HG03066 (cell line): ENCODE data around the gene SH2D2A.

Experiments used
- ATAC-seq: cut with Tn5 transposase; IDR thresholded peaks from one replicate; pipeline ENCODE4 v1.9.1; 2021; ENCODE audit warnings: low read depth; ENCODE audit not compliant: unreplicated experiment

SH2D2A gene

DNA sequence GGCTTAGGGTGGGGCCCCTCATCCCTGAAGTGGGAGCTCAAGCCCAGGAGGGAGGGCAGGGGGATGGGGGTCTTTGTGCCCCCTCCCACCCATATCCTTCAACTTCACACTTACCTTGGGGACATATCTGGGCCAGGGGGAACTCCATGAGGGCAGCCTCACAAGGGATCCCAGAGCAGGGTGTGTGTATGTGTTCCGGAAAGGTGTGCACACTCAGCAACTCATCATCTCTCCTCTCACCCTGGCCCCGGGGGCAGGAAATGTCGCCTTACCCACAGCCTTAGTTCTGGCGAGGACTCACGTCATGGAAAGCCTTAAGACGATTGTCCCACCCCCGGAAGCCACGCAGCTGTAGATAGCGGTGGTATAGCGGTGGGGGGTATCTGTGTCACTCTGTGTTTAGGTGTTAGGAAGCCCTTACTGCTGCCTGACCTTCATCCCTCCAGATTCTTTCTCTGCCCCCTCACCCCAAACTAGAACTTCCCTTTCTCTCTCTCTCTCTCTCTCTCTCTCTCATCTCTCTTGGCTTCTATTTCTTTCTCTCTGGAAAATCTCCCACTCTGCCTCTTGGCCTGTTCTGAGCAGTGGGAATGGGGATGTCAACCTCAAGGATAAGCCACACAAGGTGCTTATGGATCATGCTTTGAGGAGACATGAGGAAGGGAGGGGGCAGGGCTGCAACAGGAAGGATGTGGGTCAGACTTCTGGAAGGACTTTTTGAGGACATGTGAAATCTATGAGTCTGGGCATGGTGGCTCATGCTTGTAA, at the start of gene SH2D2A:
Gene SH2D2A, minus strand, starts transcription at position 288 of the 768 bp plus-strand sequence. Its CDS starts 140 bp downstream, at position 148.
- peak; percentile 89 for ATAC-seq

DNA sequence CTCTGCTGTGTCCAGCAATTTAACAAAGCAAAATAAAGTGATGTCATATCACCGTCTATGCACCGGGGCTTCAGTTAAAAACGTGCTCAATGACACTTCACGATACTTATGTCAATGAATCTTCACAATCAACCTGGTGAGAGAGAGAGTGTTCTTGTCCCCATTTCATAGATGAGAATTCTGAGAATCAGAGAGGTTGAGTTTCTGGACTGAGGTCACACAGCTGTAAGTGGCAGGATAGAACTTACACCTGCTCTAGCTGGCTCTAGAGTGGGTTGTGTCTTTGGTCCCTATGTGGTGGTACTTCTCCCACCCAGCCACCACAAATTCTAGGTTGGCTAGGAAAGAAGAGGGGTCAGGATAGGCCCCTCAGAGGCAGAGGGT, 49.2 kb upstream of the SH2D2A start:
- no peak for ATAC-seq

DNA sequence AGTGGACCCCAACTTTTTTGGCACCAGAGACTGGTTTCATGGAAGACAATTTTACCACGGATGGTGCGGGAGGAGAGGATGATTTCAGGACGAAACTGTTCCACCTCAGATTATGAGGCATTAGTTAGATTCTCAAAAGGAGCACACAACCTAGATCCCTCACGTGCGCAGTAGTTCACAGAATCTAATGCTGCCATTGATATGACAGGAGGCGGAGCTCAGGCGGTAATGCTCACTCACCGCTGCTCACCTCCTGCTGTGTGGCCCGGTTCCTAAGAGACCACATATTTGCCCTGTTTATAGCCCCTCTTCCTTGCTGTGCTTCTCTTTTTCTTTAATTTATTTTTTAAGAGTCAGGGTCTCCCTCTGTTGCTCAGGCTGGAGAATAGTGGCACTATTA, 48.6 kb upstream of the SH2D2A start:
- no peak for ATAC-seq

DNA sequence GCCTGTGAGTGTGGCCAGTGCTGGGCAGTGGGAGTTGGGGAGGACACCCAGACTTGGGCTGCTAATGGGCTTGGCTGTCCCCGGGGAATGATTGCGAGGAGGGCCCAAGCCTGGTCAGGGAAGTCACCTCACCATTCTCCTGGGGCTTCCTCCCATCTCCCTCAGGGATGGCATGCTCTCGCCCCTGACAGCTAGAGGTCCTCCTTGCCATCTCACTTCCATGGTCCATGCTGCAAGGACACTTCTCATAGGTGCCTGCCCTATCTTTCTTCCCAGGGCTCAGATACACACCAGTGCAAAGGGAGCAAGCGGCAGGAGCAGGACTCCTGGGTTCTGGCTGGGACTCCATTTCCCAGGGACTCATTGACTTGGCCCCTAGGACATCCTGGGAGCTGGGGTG, 48.1 kb upstream of the SH2D2A start:
- no peak for ATAC-seq

DNA sequence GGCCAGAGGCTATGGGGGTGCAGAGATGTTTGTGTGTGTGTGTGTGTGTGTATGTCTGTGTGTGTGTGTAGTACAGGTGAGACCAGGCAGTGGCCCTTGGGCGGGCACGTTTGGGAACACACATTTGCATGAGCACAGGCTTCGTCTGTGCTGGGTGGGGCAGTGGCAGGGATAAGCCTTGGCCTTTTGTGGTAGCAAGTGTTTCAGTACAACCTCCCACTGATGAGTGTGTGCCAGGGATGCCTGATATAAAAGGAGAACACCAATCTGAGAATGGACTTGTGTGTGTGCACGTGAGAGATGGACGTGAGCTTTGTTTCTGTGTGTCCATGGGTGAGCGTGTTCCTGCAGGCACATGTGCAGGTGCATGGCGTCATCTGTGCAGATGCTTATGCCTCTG, 47.0 kb upstream of the SH2D2A start:
- no peak for ATAC-seq

DNA sequence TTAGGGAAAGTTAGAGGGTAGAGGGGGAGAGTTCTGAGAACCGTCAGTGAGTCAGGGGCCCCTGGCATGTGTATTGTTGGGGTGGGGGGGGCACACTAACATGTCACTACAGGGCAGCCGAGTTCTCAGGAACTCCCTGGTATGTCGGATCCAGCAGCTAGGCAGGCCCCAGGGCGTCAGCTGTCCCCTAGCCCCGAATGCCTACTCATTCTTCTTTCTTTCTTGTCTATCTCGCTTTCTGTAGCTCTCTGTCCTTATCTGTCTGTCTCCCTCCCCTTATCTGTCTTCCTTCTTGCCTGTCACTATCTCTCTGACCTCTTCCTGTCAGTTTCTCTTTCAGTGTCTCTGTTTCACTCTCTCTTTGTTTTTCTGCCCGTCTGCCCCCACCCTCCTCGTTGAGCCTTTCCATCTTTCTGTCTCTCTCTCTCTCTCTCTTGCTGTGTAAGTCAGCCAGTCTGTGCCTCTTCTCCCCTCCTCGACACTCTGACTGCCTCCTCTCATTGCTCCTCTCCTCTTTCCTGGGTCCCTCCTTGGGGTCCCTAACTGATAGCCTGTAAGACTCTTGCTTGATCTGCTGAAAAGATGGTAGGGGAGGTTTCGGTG, 46.5 kb upstream of the SH2D2A start:
- ATAC-seq, result no peak

DNA sequence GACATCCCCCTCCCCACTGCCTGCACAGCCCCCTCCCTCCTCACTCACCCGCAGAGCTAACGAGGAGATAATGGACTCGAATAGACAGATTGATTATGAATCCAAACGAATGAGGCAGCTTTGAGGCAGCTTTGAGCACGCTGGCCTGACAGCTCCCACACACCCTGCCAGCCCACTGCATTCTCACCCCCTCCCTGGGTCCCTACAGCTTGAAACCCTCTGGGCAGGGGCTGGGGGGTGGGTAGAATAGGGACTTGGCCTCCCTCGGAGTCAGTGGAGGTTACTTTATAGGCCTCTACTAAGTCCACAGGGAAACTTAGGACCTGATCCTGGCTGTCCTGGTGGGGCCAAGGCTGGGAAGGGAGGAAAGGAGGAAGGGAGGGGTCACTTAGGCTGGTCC, 45.9 kb upstream of the SH2D2A start:
- ATAC-seq, result no peak

DNA sequence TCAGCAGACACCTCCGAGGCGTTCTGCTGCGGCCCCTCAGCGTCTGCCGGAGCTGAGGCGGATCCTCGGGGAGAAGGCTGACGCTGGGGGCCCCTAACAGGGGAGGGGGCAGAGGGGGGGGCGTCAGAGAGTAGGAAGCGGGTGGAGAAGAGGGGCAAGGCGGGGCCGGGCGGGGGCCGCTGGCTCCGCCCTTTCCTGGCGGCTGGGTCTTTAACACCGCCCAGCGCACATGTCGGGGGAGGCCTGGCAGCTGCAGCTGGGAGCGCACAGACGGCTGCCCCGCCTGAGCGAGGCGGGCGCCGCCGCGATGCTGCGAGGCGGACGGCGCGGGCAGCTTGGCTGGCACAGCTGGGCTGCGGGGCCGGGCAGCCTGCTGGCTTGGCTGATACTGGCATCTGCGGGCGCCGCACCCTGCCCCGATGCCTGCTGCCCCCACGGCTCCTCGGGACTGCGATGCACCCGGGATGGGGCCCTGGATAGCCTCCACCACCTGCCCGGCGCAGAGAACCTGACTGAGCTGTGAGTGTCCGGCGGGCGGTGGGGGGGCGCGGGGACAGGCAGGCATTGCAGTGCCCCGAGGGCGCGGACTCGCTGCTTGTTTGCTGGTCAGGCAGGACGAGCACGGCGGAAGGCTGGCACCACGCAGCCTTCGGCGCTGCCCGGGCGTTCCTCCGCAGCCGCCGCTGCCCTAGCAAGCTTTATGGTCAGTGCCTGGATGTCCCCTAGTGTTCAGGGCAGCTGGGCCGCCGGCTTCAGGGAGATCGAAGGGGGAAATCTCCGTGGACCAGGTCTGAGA, 44.2 kb upstream of the SH2D2A start, which contains the start of gene NTRK1:
Gene NTRK1, plus strand, starts transcription at position 238 of the 796 bp plus-strand sequence. Its CDS starts 70 bp downstream, at position 308.
- ATAC-seq, result no peak

DNA sequence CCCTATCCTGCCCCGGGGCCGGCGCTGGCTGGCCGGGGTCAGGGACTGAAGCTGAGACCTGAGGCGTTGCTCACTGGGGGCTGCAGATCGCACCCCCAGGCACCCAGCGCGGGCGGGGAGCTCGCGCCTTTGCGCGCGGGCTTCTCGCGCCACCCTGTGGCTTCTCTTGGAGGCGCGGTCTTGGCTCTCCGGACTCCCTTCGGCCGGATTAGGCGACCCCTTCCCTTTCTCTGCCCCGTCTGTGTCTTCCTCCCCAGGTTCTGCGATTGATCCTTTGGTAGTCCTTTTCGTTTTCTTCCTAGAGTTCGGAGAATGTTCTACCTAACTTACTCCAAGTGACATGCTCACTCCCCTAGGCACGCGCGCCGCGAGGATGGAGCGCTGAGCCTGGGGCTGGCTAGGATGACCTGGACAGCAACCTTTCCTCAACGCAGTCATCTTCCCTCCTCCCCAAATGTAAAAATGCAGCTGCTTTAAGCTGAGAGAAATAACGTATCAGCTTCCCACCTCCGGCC, 43.5 kb upstream of the SH2D2A start:
- ATAC-seq, result no peak

DNA sequence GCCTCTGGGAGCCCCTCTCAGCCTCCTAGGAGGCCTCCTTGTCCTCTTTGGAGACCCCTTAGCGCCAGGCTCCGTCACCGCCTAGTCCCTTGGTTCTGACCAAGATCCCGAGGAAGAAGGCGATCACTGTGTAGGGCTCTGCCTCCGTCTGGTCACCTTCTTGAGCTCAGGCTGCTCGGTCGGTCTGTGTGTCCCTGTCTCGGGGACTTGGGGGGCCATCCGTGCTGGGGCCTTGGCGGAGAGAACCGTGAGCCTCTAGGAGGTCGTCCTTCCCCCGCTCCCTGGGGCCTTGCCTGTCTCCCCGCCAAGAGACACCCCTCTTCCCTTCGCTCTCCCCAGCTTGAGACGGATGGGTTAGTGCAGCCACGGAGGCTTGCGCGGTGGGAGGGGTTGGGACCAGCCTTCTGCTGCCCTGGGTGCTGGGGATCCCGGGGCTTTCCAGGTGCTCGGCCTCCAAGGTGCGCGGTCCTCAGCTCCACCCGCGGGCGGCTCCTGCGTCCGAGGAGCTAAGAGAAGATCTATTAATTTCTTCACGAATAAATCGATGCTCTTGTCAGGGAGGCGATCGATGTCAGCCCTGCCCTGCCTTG, 43.0 kb upstream of the SH2D2A start:
- ATAC-seq, result no peak

DNA sequence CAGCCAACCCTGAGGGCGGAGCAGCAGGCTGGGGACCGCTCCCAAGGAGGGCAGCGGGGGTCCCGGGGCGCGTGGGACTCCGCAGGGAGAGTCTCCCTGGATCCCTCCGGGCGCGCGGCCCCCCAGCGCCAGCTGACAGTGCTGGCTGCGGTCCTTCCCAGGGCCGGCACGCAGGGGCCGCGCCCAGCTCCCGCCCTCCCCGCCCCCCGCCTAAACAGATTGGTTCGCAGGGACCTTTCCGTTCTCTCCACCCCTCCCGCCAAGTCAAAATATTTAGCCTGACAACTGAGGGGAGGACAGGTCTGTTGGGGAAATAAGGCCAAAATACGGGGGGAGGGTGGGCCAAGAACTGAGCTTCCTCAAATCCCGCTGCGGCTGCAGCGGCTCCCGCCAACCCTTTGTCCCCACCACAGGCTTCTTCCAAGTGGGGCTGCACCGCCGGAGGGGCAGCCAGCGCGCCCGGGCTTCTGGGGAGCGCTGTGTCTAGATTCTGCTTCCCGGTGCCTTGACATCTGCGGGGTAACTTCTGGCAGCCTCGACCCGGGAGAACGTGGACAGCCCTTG, 42.4 kb upstream of the SH2D2A start, which contains the start of gene INSRR:
Gene INSRR, minus strand, starts transcription at position 159 of the 564 bp plus-strand sequence. CDS start 496 bp downstream, outside the sequence.
- ATAC-seq, result no peak

DNA sequence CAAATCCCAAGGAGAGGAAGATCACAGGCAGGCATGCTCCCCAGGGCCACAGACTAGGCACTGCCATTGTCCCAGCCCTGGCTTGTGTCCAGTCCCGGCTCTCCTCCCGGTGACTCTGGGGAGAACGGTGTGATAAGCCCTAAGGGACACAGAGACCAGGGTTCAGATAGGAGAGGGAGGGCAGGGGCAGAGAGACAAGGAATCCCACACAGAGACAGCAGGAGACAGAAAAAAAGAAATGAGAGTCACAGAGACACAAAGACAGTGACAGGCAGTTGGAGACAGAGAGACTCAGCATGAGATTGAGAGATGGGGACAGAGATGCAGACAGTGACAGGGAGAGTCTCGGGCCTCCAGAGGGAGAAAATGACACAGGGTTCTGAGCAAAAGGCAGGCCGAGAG, 41.9 kb upstream of the SH2D2A start:
- ATAC-seq, result no peak

DNA sequence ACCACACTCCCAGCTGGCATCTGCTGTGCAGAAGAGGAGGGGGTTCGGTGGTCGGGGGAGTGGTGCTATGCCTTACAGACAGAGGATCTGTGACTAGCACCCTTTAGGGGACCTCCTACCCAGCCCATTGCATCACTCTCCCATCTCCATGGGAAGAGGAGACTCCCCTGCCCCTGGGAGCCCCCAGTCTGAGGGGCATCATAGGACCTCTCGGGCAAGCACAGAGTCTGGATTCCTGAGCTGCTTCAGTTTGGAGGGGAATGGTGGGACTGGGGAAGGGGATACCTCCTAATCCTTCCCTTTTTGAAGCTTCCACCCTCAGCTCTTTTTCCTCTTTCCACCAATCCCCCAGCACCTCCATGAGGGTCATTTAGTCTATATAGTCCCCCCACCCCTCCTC, 40.9 kb upstream of the SH2D2A start:
- no peak for ATAC-seq

DNA sequence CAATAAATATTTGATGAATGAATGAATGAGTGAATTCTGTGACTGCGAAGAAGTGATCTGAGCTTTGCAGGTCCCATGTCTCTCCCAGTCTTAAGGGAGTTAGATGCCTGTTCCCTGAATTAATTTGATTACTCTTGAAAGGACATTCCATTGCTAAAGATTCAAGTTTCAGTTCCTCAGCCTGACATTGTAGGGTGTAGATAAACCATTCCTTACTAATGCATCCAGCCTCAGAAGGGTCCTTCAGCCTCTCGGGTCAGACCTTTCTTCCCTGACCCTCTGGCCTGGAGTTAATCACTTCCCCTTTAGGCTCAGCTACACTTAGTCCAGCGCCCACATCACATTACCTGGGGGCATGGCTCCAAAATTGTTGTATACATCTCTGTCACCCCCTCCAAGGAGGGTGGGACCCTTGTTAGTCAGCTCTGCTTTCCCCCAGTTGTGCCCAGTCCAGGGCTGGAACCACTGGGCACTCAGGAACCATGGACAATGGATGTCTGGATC, 39.7 kb upstream of the SH2D2A start:
- ATAC-seq, result no peak

DNA sequence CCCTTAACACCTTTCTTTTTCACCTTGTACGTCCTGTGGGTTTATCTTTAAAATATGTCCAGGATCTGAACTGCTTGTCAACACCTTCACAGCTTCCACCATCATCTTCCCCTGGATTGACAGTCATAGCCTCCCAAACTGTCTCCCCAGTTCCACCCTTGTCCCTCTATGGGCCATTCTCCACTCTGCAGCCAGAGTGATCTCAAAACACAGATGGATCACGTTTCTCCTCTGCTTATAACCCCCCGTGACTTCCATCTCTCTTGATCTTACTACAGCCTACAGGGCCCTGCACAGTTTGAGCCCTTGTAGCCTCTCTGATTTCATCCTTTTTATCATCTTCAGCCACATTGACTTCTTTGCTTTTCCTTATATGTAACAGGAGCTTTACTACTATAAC, 38.0 kb upstream of the SH2D2A start:
- no peak for ATAC-seq

DNA sequence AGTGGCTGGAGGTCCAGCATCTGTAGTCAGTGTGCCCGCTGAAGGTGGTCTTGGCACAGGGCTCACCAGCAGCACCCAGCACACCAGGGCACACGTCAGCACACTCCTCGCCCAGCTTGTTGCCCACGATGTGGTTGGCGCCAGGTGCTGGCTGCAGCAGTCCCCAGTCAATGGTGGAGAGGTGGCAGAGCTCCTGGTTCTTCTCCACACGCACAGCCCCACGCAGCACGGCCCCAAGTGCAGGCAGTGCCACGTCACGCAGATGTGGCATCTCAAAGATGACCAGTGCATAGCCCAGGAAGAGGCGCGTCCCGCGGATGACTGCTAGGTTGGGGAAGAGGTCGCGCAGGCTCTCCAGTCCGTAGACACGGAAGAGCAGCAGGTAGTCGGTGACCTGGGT, 37.1 kb upstream of the SH2D2A start:
- ATAC-seq, result no peak

DNA sequence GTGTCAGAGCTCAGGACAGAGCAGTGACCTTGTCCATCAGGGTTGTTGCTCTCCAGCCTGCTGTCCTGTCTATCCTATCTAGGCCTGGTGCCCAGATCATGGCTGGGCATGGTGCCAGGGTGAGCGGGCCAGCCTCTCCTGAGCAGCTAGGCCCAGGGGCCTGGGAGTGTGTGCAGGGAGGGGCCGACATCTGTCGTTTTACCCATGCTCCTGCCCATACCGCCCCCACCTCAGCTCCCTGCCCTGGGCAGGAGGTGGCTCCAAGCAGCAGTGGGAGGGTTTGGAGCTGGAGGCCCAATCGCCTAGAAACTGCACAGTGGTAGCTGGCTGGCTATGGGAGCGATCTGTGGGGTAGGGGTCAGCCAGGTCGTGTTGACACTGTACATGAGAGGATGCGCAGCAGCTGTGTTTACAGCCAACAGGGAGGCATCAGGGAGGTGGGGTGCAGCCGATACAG, 35.8 kb upstream of the SH2D2A start:
- ATAC-seq, result no peak

DNA sequence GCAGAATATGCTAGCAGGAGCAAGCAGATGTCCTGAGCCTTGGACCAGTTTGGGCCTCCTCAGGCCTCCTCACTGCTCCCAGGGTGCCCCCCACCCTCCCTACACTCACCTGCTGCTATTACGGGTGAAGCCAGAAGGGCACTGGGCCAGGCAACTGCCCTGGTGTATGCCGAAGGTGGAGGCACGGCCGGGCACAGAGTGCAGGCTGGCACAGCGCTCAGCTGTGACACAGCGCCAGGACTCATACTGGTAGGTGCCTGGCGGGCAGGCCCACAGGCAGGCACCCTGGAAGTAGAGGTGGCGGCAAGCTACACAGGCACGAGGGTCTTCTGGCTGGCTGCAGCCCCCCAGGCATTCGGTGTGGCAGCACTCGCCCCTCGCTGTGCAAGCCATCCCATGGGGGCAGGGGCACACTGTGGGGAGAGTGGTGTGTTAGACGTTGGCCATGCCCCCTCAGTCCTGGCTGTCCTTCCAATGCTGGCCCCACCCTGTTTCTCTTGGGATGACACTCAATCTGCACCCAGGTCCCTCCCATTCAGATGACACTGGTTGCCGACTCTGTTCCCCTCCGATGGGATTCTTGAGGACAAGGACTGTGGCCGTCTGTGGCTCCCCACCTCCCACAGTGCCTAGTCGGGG, 35.2 kb upstream of the SH2D2A start:
- no peak for ATAC-seq

DNA sequence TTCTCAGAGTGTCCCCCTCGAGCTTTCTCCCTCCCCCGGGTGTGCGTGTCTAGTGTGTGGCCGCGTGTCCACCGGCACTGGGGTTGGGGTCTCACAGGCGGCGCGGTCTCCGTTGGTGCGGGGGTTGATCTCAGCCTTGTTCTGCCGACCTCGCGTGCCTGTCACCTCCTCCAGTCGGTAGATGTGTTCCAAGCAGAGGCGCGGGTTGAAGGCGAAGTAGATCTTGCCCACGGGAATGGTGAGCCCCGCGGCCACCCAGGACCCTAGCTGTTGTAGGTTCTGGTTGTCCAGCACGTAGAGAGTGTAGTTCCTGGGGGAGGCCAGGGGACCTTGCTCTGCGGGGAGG, 32.5 kb upstream of the SH2D2A start:
- no peak for ATAC-seq
